Measurements from ENCODE around the gene FOXO4. TPM values are rescaled to one million over a fixed set of nuclear protein-coding genes. Genes with fewer than 3 reads are reported as not detected.

FOXO4 gene
- total and polyA plus RNA-seq, 10 of the 15 experiments (the other 5 are each of a cell fraction or from before 2014, with no cell fraction given) = 0.05 to 6.9 (median 2.3) TPM

DNA sequence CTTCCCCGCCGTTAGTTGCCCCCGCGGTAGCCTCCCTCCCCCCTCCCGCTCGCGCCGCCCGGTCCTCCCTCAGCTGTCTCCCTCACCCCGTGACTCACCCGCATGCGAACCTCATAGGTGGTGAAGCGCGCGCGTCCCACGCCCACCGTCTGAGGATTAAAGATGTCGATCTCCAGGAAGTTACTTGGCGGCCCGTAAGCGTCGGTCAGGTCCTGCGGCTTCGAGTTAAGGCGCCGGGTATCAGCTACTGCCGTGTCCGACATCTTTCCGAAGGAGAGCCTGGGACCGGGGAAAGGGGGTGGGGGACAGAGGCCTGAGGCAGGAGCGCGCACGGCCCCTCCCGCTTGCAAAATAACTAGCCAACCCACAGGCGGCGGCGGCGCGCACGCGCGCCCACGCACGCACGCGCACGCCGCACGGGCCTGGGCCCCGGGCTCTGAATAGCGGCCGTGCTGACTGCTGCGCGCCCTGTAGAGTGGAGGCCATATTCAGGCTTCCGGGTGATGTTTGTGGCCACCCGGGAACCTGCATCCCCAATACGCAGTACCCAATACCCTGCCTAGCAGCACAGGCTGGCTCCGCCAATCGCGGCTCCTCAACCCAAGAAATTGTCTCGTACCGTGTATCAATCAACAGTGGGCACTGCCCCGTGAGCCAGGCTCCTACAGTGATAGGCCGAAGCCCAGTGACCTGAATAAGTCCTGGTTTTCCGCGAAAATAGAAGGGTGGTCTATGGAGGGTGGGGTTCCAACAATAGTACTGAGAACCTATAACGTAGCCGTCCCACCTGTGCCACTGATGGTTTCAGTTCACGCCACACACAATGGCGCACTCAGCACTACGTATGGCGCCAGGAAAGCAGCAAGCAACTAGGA, 27.4 kb upstream of the FOXO4 start, which contains the start of gene SNX12 (continued):
- TF ChIP-seq CEBPZ (IDR thresholded peaks at IDR 0.05; ENCODE audit: low read depth, low read length) (no peak), ZNF622 (IDR thresholded peaks at IDR 0.05) (no peak), ZSCAN29 (IDR thresholded peaks at IDR 0.05) (0 out of 2 replicates have a peak, but pooled peaks have one; percentile 53), TARDBP (IDR thresholded peaks at IDR 0.05; ENCODE audit: borderline replicate concordance) (no peak), SMAD5 (IDR thresholded peaks at IDR 0.05; ENCODE audit: low read depth) (no peak), STAT1 (conservative IDR thresholded peaks at IDR 0.05) (peak; percentile 67; the same call in 1 of the 2 replicates), SMC3 (IDR thresholded peaks at IDR 0.05; ENCODE audit: borderline replicate concordance, low read length) (no peak), TCF7 (IDR thresholded peaks at IDR 0.05; ENCODE audit: borderline replicate concordance) (no peak), STAT3 (IDR thresholded peaks at IDR 0.05; ENCODE audit: low read depth, low read length) (no peak), FOS (IDR thresholded peaks at IDR 0.05; ENCODE audit: borderline replicate concordance, extremely low read depth, insufficient read length) (peak; percentile 87), RCOR1 (conservative IDR thresholded peaks at IDR 0.05; ENCODE audit: low read depth, low read length) (0 out of 2 replicates have a peak, but pooled peaks have one; percentile 24), SP1 (IDR thresholded peaks at IDR 0.05; ENCODE audit: low read depth, low read length) (peak; percentile 77), CUX1 (IDR thresholded peaks at IDR 0.05; ENCODE audit: insufficient replicate concordance, low read depth, low read length) (no peak), NR2C2 (IDR thresholded peaks at IDR 0.05; ENCODE audit: borderline replicate concordance, control insufficient read depth, insufficient read length, low read depth) (no peak), TCF12 (IDR thresholded peaks at IDR 0.05; ENCODE audit: low read depth, low read length) (peak; percentile 49; the same call in 1 of the 2 replicates), NR2F1 (conservative IDR thresholded peaks at IDR 0.05) (peak; percentile 39; the same call in 1 of the 2 replicates)
- TF ChIP-seq, protein P1, sequence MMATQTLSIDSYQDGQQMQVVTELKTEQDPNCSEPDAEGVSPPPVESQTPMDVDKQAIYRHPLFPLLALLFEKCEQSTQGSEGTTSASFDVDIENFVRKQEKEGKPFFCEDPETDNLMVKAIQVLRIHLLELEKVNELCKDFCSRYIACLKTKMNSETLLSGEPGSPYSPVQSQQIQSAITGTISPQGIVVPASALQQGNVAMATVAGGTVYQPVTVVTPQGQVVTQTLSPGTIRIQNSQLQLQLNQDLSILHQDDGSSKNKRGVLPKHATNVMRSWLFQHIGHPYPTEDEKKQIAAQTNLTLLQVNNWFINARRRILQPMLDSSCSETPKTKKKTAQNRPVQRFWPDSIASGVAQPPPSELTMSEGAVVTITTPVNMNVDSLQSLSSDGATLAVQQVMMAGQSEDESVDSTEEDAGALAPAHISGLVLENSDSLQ (IDR thresholded peaks at IDR 0.05) = peak; percentile 94
- TF ChIP-seq, protein P2, sequence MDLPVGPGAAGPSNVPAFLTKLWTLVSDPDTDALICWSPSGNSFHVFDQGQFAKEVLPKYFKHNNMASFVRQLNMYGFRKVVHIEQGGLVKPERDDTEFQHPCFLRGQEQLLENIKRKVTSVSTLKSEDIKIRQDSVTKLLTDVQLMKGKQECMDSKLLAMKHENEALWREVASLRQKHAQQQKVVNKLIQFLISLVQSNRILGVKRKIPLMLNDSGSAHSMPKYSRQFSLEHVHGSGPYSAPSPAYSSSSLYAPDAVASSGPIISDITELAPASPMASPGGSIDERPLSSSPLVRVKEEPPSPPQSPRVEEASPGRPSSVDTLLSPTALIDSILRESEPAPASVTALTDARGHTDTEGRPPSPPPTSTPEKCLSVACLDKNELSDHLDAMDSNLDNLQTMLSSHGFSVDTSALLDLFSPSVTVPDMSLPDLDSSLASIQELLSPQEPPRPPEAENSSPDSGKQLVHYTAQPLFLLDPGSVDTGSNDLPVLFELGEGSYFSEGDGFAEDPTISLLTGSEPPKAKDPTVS (IDR thresholded peaks at IDR 0.05; ENCODE audit: low read depth, low read length) = 0 out of 2 replicates have a peak, but pooled peaks have one; percentile 16

Data from GM12878 (cell line).